SK-N-SH (cell line): ENCODE measurements around the gene TRIM14.

Experiments used
- FOSL2 ChIP-seq: IDR thresholded peaks from 2 replicates; pipeline ENCODE4 v1.4.0; 2012; ENCODE audit warnings: low read depth, mild to moderate bottlenecking, moderate library complexity, borderline replicate concordance
- POLR2AphosphoS5 ChIP-seq: IDR thresholded peaks from 2 replicates; pipeline ENCODE4 v1.6.1; 2012; ENCODE audit warnings: low read depth, low read length
- SMC3 ChIP-seq: IDR thresholded peaks from 2 replicates; pipeline ENCODE4 v1.6.1; 2012; ENCODE audit warnings: low read depth, low read length, improper control_type of control experiment
- TAF1 ChIP-seq: IDR thresholded peaks from 2 replicates; pipeline ENCODE4 v1.6.1; 2012; ENCODE audit warnings: low read depth, mild to moderate bottlenecking, low read length, moderate library complexity, borderline replicate concordance
- TF ChIP-seq, protein P1 (sequence below): IDR thresholded peaks from 2 replicates; pipeline ENCODE4 v1.4.0; 2012; ENCODE audit warnings: low read depth
- TF ChIP-seq, protein P2 (sequence below): fragments of 200-600 bp; sonication (generic); IDR thresholded peaks from 2 replicates; pipeline ENCODE4 v1.6.1; 2017; ENCODE audit warnings: antibody characterized with exemption, mild to moderate bottlenecking, moderate library complexity
- TF ChIP-seq, protein P3 (sequence below): IDR thresholded peaks from 2 replicates; pipeline ENCODE4; 2012

DNA sequence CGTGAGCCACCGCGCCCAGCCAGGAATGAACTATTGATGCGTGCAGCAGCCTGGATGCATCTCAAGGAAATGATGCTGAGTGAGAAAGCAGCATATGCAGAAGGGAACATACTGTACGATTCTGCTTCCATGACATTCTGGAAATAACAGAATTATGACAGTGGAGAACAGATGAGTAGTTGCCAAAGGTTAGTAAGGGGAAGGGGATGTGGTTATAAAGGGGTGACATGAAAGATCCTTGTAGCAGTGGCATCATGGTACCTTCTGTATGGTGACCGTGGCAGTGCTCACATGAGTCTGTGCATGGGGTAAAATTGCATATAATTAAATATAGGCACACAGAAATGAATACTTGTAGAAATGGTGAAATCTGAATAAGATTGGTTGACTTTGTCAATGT lies 49.5 kb downstream of the TRIM14 start:
- TF ChIP-seq, protein P1, sequence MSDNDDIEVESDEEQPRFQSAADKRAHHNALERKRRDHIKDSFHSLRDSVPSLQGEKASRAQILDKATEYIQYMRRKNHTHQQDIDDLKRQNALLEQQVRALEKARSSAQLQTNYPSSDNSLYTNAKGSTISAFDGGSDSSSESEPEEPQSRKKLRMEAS = no peak
- TF ChIP-seq, protein P2, sequence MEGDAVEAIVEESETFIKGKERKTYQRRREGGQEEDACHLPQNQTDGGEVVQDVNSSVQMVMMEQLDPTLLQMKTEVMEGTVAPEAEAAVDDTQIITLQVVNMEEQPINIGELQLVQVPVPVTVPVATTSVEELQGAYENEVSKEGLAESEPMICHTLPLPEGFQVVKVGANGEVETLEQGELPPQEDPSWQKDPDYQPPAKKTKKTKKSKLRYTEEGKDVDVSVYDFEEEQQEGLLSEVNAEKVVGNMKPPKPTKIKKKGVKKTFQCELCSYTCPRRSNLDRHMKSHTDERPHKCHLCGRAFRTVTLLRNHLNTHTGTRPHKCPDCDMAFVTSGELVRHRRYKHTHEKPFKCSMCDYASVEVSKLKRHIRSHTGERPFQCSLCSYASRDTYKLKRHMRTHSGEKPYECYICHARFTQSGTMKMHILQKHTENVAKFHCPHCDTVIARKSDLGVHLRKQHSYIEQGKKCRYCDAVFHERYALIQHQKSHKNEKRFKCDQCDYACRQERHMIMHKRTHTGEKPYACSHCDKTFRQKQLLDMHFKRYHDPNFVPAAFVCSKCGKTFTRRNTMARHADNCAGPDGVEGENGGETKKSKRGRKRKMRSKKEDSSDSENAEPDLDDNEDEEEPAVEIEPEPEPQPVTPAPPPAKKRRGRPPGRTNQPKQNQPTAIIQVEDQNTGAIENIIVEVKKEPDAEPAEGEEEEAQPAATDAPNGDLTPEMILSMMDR = no peak
- no peak for TF ChIP-seq TAF1
- TF ChIP-seq, protein P3, sequence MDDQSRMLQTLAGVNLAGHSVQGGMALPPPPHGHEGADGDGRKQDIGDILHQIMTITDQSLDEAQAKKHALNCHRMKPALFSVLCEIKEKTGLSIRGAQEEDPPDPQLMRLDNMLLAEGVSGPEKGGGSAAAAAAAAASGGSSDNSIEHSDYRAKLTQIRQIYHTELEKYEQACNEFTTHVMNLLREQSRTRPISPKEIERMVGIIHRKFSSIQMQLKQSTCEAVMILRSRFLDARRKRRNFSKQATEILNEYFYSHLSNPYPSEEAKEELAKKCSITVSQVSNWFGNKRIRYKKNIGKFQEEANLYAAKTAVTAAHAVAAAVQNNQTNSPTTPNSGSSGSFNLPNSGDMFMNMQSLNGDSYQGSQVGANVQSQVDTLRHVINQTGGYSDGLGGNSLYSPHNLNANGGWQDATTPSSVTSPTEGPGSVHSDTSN = no peak
- TF ChIP-seq POLR2AphosphoS5 = no peak
- TF ChIP-seq FOSL2 = no peak
- TF ChIP-seq SMC3 = no peak
